ENCODE results near the gene CCDC71. TPM values are rescaled to one million over a fixed set of nuclear protein-coding genes. Genes with fewer than 3 reads are reported as not detected.

CCDC71 gene
- polyA plus RNA-seq, 3 donors = 1.0 to 11.2 (median 1.2) TPM

- TF ChIP-seq CTCF (IDR thresholded peaks at IDR 0.05) = no peak
- DNase-seq = peak in 1 of 3 donors; percentile 1
- Histone ChIP-seq H4K20me1 (ENCODE audit: insufficient read depth, low read length) (peaks cover 23% of the 10 kb centered on the region), H3K4me2 (replicated peaks; ENCODE audit: extremely low read depth, low read length, poor library complexity, severe bottlenecking) (no peak overlapping the region), H3K9ac (ENCODE audit: insufficient read depth, low read length, poor library complexity, severe bottlenecking) (no peak overlapping the region), H3K4me1 (ENCODE audit: control insufficient read depth in 1 of 2, insufficient read depth in 2 of 2, low read length in 2 of 2) (peaks cover 10 to 24% of the 10 kb centered on the region in 2 donors), H3K9me3 (replicated peaks in 1 of 2; ENCODE audit: control insufficient read depth in 1 of 2, insufficient read depth in 1 of 2, low read length in 2 of 2) (no peaks in the 10 kb centered on the region), H3K79me2 (ENCODE audit: insufficient read depth, low read length) (peaks cover 13% of the 10 kb centered on the region), H3K36me3 (replicated peaks in 1 of 2; ENCODE audit: control insufficient read depth in 1 of 2, insufficient read depth in 2 of 2, low read length in 2 of 2) (peaks cover 10 to 20% of the 10 kb centered on the region in 2 donors), H2AFZ (ENCODE audit: insufficient read depth, low read depth, low read length, poor library complexity, severe bottlenecking) (no peak overlapping the region), H3K4me3 (replicated peaks in 1 of 3; ENCODE audit: low read depth in 2 of 3, low read length in 3 of 3) (no peak overlapping the region), H3K27ac (ENCODE audit: low read depth in 1 of 2, low read length in 2 of 2) (no peak overlapping the region), H3K27me3 (ENCODE audit: control insufficient read depth in 2 of 2, insufficient read depth in 2 of 2, low read length in 2 of 2) (no peaks in the 10 kb centered on the region)
- H3K4me3 Mint-ChIP-seq = no peak overlapping the region
- H3K4me1 Mint-ChIP-seq = peaks cover 12% of the 10 kb centered on the region
- peaks cover 15 to 29% of the 10 kb centered on the region in 2 donors for H3K36me3 Mint-ChIP-seq
- no peaks in the 10 kb centered on the region for H3K9me3 Mint-ChIP-seq
- WGBS (ENCODE audit: insufficient coverage) = 90% methylated on average over 2 of the region's 2 CpGs
- peak overlapping the region in 4 of 7 donors; percentile 10 to 36 (median 26) for H3K27ac Mint-ChIP-seq
- H3K27me3 Mint-ChIP-seq (ENCODE audit: low read depth in 3 of 3) = peaks cover 0 to 3% (median 2%) of the 10 kb centered on the region in 3 donors
- intact Hi-C loops (cut with micrococcal nuclease) = loop anchor here (5.0 to 10.0 kb wide), 2 partner anchors 164 to 171 kb away; partner anchors contain the start of gene P4HTM (in 1 of the 2)
Measured at GRCh38 chr3:49158792-49159191, 7.3 kb downstream of the CCDC71 start.

GRCh38 chr3:49158103-49158709 is 7.9 kb downstream of the CCDC71 start:
- peaks cover 18% of the 10 kb centered on the region for H4K20me1 ChIP-seq (ENCODE audit: insufficient read depth, low read length)
- no CpG with 5 or more reads among the region's 5 CpGs for WGBS (ENCODE audit: insufficient coverage)
- H3K4me3 ChIP-seq (replicated peaks in 1 of 3; ENCODE audit: low read depth in 2 of 3, low read length in 3 of 3) = no peak overlapping the region
- Mint-ChIP-seq H3K27ac (peak overlapping the region in 1 of 7 donors; percentile 21), H3K36me3 (peaks cover 10 to 23% of the 10 kb centered on the region in 2 donors), H3K9me3 (no peaks in the 10 kb centered on the region), H3K4me3 (no peak overlapping the region), H3K4me1 (peaks cover 12% of the 10 kb centered on the region), H3K27me3 (ENCODE audit: low read depth in 3 of 3) (peaks cover 0 to 4% (median 3%) of the 10 kb centered on the region in 3 donors)
- H3K4me2 ChIP-seq (replicated peaks; ENCODE audit: extremely low read depth, low read length, poor library complexity, severe bottlenecking) = no peak overlapping the region
- peaks cover 8% of the 10 kb centered on the region for H3K79me2 ChIP-seq (ENCODE audit: insufficient read depth, low read length)
- peaks cover 4 to 14% of the 10 kb centered on the region in 2 donors for H3K36me3 ChIP-seq (replicated peaks in 1 of 2; ENCODE audit: control insufficient read depth in 1 of 2, insufficient read depth in 2 of 2, low read length in 2 of 2)
- H3K4me1 ChIP-seq (ENCODE audit: control insufficient read depth in 1 of 2, insufficient read depth in 2 of 2, low read length in 2 of 2) = peaks cover 10 to 18% of the 10 kb centered on the region in 2 donors
- H3K27me3 ChIP-seq (ENCODE audit: control insufficient read depth in 2 of 2, insufficient read depth in 2 of 2, low read length in 2 of 2) = no peaks in the 10 kb centered on the region
- H3K9ac ChIP-seq (ENCODE audit: insufficient read depth, low read length, poor library complexity, severe bottlenecking) = no peak overlapping the region
- no peaks in the 10 kb centered on the region for H3K9me3 ChIP-seq (replicated peaks in 1 of 2; ENCODE audit: control insufficient read depth in 1 of 2, insufficient read depth in 1 of 2, low read length in 2 of 2)
- peak; percentile 33 to 49 (median 44) for DNase-seq
- H2AFZ ChIP-seq (ENCODE audit: insufficient read depth, low read depth, low read length, poor library complexity, severe bottlenecking) = no peak overlapping the region
- peak; percentile 66 for TF ChIP-seq CTCF (IDR thresholded peaks at IDR 0.05)
- no peak overlapping the region for H3K27ac ChIP-seq (ENCODE audit: low read depth in 1 of 2, low read length in 2 of 2)
- intact Hi-C loops (cut with micrococcal nuclease) = loop anchor here (5.0 to 10.0 kb wide), 2 partner anchors 163 to 171 kb away; partner anchors contain the start of gene P4HTM (in 1 of the 2)

All from CD14-positive monocyte (primary cell).